GM19452 (cell line): Measurements from ENCODE around the gene LPIN1.

Experiments
- ATAC-seq: cut with Tn5 transposase; IDR thresholded peaks from one replicate; pipeline ENCODE4 v1.9.1; 2021; ENCODE audit not compliant: unreplicated experiment

Gene LPIN1

DNA sequence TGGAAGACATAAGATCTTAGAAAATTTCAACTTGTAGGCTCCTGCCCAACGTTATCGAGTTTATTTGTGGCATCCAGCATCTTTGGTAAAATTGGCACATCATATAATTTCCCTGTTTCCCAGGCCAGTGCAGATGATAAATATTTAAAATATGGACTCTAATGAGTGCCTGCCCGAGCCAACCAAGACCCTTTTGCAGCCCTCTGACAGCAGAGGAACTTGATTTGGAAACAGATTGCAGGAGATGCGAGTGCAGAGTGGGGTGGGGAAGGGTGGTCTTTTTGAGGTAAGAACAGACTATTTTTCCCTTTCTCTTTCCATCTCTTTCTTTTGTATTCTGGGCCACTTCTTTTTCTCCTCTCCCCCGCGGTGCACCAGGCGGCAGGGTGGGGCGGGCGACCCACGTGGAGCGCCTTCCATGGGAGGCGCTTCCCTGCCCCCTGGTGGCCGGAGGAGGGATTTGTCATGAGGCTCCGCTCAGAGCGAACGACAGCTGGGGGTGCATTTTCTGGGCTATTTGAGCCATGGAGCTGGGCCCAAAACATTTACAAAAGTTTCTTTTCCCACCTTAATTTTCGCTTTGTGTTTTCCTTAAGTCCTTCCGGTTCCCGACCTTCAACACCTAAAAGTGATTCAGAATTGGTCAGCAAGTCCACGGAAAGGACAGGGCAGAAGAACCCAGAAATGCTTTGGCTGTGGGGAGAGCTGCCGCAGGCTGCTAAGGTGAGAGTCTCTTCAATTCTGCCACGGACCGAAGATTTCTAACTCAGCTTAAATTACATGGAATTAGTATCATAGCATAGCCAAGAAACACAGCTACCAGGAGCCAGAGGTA, 32.7 kb downstream of the LPIN1 start:
- peak; percentile 80 for ATAC-seq

- ATAC-seq = no peak
These were observed 35.2 kb downstream of the LPIN1 start for GRCh38 chr2:11781602-11782001.

DNA sequence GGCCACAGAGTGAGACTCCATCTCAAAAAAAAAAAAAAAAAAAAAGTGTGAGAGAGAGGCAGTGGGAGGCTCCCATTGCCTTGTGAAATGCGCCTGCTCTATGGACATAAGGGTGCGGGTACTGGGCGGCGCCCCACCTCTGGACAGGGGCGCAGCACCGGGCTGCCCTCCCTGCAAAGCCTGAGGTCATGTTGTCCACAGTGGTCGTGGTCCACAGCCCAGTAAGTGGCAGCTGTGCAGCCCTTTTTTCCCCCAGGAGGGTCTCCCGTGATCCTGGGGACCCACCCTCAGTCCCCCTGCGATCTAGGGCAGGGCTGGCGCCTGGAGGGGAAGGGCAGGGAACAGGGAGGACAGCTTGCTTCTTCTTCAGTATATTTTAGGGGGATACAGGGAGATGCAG, 37.8 kb downstream of the LPIN1 start:
- no peak for ATAC-seq

- no peak for ATAC-seq
These were observed 38.5 kb downstream of the LPIN1 start for GRCh38 chr2:11784747-11785610.

GRCh38 chr2:11785611-11785940, 39.1 kb downstream of the LPIN1 start:
- ATAC-seq = no peak

DNA sequence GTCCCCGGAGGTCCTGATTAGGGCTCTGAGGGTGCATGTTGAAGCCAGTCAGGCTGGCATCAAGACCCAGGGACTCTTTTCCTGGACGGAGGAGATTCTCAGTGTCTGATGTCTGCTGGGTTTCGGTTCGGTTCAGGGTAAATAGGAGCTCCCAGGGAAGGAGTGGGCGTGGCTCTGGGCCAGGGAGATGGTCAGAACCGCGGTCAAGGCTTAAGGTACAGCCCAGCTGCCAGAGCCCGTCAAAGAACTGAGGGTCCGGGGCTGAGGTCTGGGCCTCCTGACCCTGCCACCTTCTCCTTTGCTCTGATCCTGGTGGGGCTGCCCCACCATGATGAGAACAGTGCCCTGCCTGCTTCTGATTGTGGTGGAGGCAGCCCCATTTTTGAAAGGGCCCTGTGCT, 39.8 kb downstream of the LPIN1 start:
- ATAC-seq = no peak

- ATAC-seq = no peak
These were observed 40.2 kb downstream of the LPIN1 start for GRCh38 chr2:11786592-11786991.

GRCh38 chr2:11787991-11788390, 41.6 kb downstream of the LPIN1 start:
- no peak for ATAC-seq

- ATAC-seq = no peak
These were observed 42.2 kb downstream of the LPIN1 start for GRCh38 chr2:11788461-11789124.

GRCh38 chr2:11789243-11789642, 42.8 kb downstream of the LPIN1 start:
- no peak for ATAC-seq

GRCh38 chr2:11790228-11790627, 43.8 kb downstream of the LPIN1 start:
- no peak for ATAC-seq

DNA sequence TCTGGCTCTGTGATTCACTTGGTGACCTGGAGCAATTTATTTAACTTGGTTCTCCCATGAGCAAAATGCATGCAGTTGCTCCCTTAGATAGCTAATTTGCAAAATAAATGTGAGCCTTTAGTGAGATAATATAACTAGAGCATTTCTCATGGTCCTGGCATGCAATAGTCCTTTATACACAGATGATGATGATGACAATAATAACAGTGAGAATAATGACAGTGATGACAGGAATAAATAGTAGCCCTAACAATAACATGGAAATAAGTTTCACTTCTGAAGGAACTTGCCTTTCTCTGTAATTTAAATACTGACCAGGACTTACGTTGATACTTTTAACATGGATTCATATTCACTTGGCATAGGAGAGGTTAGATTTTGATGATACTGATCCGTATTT, 49.2 kb downstream of the LPIN1 start:
- ATAC-seq = no peak

DNA sequence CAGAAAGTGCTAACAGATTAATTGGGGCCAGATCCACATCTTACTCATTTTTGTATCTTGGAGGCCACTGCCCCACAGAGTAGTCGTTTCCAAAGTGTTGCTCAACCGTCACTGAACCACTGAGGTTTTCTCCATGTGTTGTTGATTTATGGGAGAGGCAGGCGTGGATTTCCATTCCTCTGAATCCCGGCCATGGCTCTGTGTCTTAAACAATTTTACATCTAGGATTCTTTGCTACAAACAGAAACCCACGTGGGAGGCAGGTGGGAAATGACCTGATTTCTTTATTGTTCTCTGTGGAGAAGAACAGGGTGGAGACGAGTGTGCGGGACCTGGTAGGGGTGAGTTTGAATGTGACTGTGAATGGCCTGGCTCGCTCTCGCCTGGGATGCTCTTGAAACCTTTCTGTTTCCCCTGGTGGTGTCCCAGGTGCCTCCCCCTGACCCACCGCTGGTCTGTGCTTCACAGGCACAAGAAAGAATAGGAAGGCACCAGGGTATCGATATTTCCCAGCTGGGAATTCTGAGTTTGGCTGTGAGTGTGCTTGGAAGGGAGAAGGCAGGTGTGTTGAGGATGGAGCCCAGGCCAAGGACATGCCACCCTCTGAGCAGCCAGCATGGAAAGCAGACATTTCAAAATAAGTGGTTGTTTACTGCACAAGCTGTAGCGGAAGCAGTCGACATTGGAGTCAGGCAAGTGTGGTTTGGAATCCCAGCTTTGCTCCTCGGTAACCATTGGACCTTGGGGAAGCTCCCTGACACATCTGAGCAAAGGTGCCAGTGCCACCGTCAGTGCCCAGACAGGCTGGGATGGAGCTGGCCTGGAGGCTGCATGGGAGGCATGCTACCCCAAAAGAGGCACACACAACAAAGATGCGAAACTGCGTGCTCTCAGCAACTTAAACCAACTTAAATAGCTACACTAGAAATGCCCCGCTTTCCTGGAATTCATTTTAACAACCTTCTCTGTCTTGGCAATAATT, 50.0 kb downstream of the LPIN1 start:
- no peak for ATAC-seq

DNA sequence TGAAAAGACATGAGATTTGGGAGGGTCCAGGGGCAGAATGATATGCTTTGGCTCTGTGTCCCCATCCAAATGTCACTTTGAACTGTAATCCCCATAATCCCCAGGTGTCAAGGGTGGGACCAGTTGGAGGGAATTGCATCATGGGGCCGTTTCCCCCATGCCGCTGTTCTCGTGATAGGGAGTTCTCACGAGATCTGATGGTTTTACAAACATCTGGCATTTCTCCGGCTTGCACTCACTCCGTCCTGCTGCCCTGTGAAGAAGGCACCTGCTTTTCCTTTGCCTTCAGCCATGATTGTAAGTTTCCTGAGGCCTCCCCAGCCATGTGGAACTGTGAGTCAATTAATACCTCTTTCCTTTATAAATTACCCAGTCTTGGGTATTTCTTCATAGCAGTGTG, 51.4 kb downstream of the LPIN1 start:
- ATAC-seq = no peak

DNA sequence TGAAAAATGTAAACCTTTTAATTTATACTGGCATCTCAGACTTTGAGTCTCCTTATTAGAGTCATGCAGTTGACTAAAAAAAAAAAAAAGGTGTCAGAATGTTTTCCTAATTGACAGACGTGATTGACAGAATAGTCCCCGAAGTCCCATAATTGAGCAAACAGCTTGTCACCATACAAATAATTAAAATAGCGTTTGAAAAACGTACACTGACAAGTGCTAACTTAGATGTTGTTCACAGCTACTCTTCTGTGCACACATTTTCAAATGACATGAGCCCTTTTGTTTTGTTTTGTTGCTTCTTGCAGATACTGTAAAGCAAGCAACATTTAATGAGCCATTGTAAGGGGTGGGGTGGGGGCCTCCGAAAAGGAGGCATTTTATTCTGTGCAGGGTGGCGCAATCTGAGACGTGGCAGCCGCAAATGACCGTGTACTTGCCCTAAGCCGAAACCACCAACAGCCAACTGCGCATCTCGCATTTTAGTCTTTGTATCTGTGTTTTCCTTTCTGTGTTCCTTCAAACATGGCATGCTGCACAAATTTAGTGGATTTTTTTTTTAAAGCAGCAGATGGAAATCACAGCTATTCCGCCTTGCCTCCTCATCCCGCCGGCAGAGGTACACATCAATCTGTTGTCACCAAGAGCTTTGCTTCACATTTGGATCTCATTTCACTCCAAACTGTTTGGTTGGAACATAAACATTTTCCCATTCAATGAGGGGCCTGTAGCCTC, 52.4 kb downstream of the LPIN1 start:
- no peak for ATAC-seq

GRCh38 chr2:11799826-11800225, 53.4 kb downstream of the LPIN1 start:
- no peak for ATAC-seq

- no peak for ATAC-seq
These were observed 56.4 kb downstream of the LPIN1 start for GRCh38 chr2:11802782-11803191.

GRCh38 chr2:11805024-11805423, 58.6 kb downstream of the LPIN1 start:
- no peak for ATAC-seq

GRCh38 chr2:11805920-11806319, 59.5 kb downstream of the LPIN1 start:
- ATAC-seq = no peak
